Psoas muscle (tissue), 8 donors: ENCODE measurements around the gene RPS6KA2. TPM values are rescaled to one million over a fixed set of nuclear protein-coding genes. Genes with fewer than 3 reads are reported as not detected.
A peak's percentile ranks its signal among the peaks of the same experiment; 100 is the strongest.

Experiments
- ATAC-seq, 4 donors: fragments of 200-7000 bp; cut with Tn5 transposase; one replicate each; pipeline ENCODE4 v1.9.1; 2020; ENCODE audit warnings: moderate library complexity in 3 of 4, mild to moderate bottlenecking in 2 of 4
- DNase-seq, 2 donors: peaks; one replicate each; pipeline ENCODE4 v3.0.0-alpha.2; 2020
- H3K27ac ChIP-seq: fragments of 200-600 bp; one replicate; pipeline ENCODE4 v1.8.0; 2022
- H3K27me3 ChIP-seq, 3 donors: fragments of 200-600 bp in 1 of 3; one replicate each; pipeline versions ENCODE4 v1.6.1 to v1.8.0; 2013 to 2022; ENCODE audit warnings: low read length in 2 of 3, mild to moderate bottlenecking in 2 of 3, moderate library complexity in 1 of 3; ENCODE audit not compliant: insufficient read depth in 3 of 3
- H3K36me3 ChIP-seq, 2 donors: fragments of 200-600 bp in 1 of 2; one replicate each; pipeline versions ENCODE4 v1.6.1 to v1.8.0; 2013 to 2022; ENCODE audit warnings: low read depth in 1 of 2, mild to moderate bottlenecking in 1 of 2, moderate library complexity in 1 of 2; ENCODE audit not compliant: insufficient read depth in 1 of 2
- H3K4me1 ChIP-seq: fragments of 200-600 bp; one replicate; pipeline ENCODE4 v1.8.0; 2022
- H3K4me3 ChIP-seq: fragments of 200-600 bp; one replicate; pipeline ENCODE4 v1.8.0; 2022; ENCODE audit warnings: mild to moderate bottlenecking
- H3K9me3 ChIP-seq: fragments of 200-600 bp; one replicate; pipeline ENCODE4 v1.8.0; 2022
- CTCF ChIP-seq: fragments of 200-600 bp; IDR thresholded peaks from one replicate; pipeline ENCODE4 v1.8.0; 2022; ENCODE audit warnings: antibody characterized with exemption
- WGBS, 3 donors: extraction: QIAGEN DNeasy Blood & Tissue Kit; methylation state at CpG; one replicate each; pipeline versions ENCODE4 v1.1.6 to v1.1.7; 2013; 5-methylcytosine and 5-hydroxymethylcytosine counted together
- intact Hi-C, 2 donors: fragments of 100-400 bp; cut with DNase I; formaldehyde crosslinking; loops; one replicate each; pipeline versions ENCODE4 v1.11.0 to v1.14.2; 2022
- polyA plus RNA-seq, 3 donors: library from polyadenylated mRNA; stranded (reverse); fragments of 200-250 nt; gene quantifications; one replicate each; pipeline ENCODE4 v1.2.3, GENCODE V29; 2013
- total RNA-seq, 4 donors: library from RNA; stranded (reverse); fragmentation: NEBNext Ultra II Directional in 2 of 4; extraction: Animal tissue kit (Norgen Biotek cat#: 25700) in 2 of 4; gene quantifications; one replicate each; pipeline versions ENCODE4 v1.2.1 to v1.2.4, GENCODE V29; 2021 to 2023
- donor health status: healthy with polysubstance abuse.
- donor health status: DM: no; HTN: no; CAD: no; lungs with moderate emphysema.
- donor health status: Bipolar disorder and iron deficiency.
- donor health status: healthy.
- donor health status: DM: yes; HTN: yes; CAD: no.
- donor health status: DM: no; HTN: no; CAD: no.
- donor health status: DM: no; HTN: no; CAD: no.
- donor health status: DM: yes; HTN: yes; CAD: no.

The RPS6KA2 gene
- total and polyA plus RNA-seq, 7 donors: 7.8 to 40.4 (median 20.0) TPM

GRCh38 chr6:166496460-166496859 lies 130.6 kb downstream of the RPS6KA2 start:
- Histone ChIP-seq H3K9me3 (no peaks in the 10 kb centered on the region), H3K27me3 (no peaks in the 10 kb centered on the region), H3K4me1 (no peaks in the 10 kb centered on the region), H3K27ac (no peak overlapping the region), H3K4me3 (no peak overlapping the region), H3K36me3 (peaks cover 6 to 72% of the 10 kb centered on the region in 2 donors)
- no peak for TF ChIP-seq CTCF
- DNase-seq: no peak
- ATAC-seq: no peak
- WGBS, 3 donors: 90 to 98% (median 90%) methylated on average over 2 of the region's 2 CpGs
- intact Hi-C loops: no loop called here

- Histone ChIP-seq H3K27me3 (no peaks in the 10 kb centered on the region), H3K27ac (no peak overlapping the region), H3K36me3 (peaks cover 2 to 67% of the 10 kb centered on the region in 2 donors), H3K4me3 (no peak overlapping the region), H3K4me1 (no peaks in the 10 kb centered on the region), H3K9me3 (no peaks in the 10 kb centered on the region)
- ATAC-seq (peak in 1 of 4 donors; percentile 35), DNase-seq (no peak)
- intact Hi-C loops: no loop called here
- TF ChIP-seq CTCF: no peak
- 87 to 95% (median 88%) methylated on average over 20 of the region's 20 CpGs for WGBS, 3 donors
Observed at GRCh38 chr6:166495487-166496314, 131.3 kb downstream of the RPS6KA2 start.

- Histone ChIP-seq H3K27me3 (no peaks in the 10 kb centered on the region), H3K4me3 (no peak overlapping the region), H3K9me3 (no peaks in the 10 kb centered on the region), H3K27ac (no peak overlapping the region), H3K36me3 (peaks cover 2 to 67% of the 10 kb centered on the region in 2 donors), H3K4me1 (no peaks in the 10 kb centered on the region)
- intact Hi-C loops: no loop called here
- no peak for ATAC-seq
- 79 to 87% (median 81%) methylated on average over 31 of the region's 31 CpGs for WGBS, 3 donors
- DNase-seq: no peak
- no peak for TF ChIP-seq CTCF
Observed at GRCh38 chr6:166494757-166495486, 132.1 kb downstream of the RPS6KA2 start.

- WGBS, 3 donors: 96 to 98% (median 97%) methylated on average over 9 of the region's 9 CpGs
- no peak for TF ChIP-seq CTCF
- Histone ChIP-seq H3K4me1 (no peaks in the 10 kb centered on the region), H3K9me3 (no peaks in the 10 kb centered on the region), H3K36me3 (peaks cover 2 to 73% of the 10 kb centered on the region in 2 donors), H3K27ac (no peak overlapping the region), H3K27me3 (no peaks in the 10 kb centered on the region), H3K4me3 (no peak overlapping the region)
- intact Hi-C loops: no loop called here
- DNase-seq: no peak
- no peak for ATAC-seq
Observed at GRCh38 chr6:166494101-166494441, 133.0 kb downstream of the RPS6KA2 start.
